Chondrocyte (in vitro differentiated cells): ENCODE results near the gene MAPK8. TPM values are rescaled to one million over a fixed set of nuclear protein-coding genes. Genes with fewer than 3 reads are reported as not detected.

Experiments
- DNase-seq: peaks from one replicate; pipeline ENCODE4 v3.0.0; 2021; ENCODE audit warnings: mixed read lengths, low spot score
- H3K27ac Mint-ChIP-seq: one replicate; pipeline ENCODE4 v1.8.0; 2021; ENCODE audit warnings: mild to moderate bottlenecking, moderate library complexity, mixed read lengths; ENCODE audit not compliant: unreplicated experiment
- H3K27me3 Mint-ChIP-seq: 2 replicates; pipeline ENCODE4 v1.8.0; 2021; ENCODE audit warnings: low read depth, mixed read lengths
- H3K36me3 Mint-ChIP-seq: 2 replicates; pipeline ENCODE4 v1.8.0; 2021; ENCODE audit warnings: low read depth, mixed read lengths
- H3K4me1 Mint-ChIP-seq: 2 replicates; pipeline ENCODE4 v1.8.0; 2021; ENCODE audit warnings: low read depth, mild to moderate bottlenecking, mixed read lengths
- H3K4me3 Mint-ChIP-seq: one replicate; pipeline ENCODE4 v1.8.0; 2021; ENCODE audit warnings: mild to moderate bottlenecking, moderate library complexity, mixed read lengths; ENCODE audit not compliant: unreplicated experiment
- H3K9me3 Mint-ChIP-seq: 2 replicates; pipeline ENCODE4 v1.8.0; 2021; ENCODE audit warnings: low read depth, mixed read lengths
- CTCF ChIP-seq: fragments of 200-600 bp; sonication (generic); IDR thresholded peaks from 2 replicates; pipeline ENCODE4 v1.5.0; 2021; ENCODE audit warnings: antibody characterized with exemption, mild to moderate bottlenecking, moderate library complexity
- total RNA-seq: library from RNA; stranded (reverse); gene quantifications from 3 replicates; pipeline ENCODE4 v1.2.1, GENCODE V29; 2021

The MAPK8 gene
- total RNA-seq, 1 donor from 2014 or later = 43.4 TPM

GRCh38 chr10:48324580-48324979, 18.1 kb downstream of the MAPK8 start:
- H3K36me3 Mint-ChIP-seq = no peaks in the 10 kb centered on the region
- no peaks in the 10 kb centered on the region for H3K27me3 Mint-ChIP-seq
- TF ChIP-seq CTCF = no peak
- no peak overlapping the region for H3K27ac Mint-ChIP-seq
- no peaks in the 10 kb centered on the region for H3K9me3 Mint-ChIP-seq
- peaks cover 16% of the 10 kb centered on the region for H3K4me1 Mint-ChIP-seq
- H3K4me3 Mint-ChIP-seq = no peak overlapping the region
- DNase-seq = no peak

GRCh38 chr10:48330269-48330668, 23.8 kb downstream of the MAPK8 start:
- DNase-seq = no peak
- H3K9me3 Mint-ChIP-seq = peaks cover 22% of the 10 kb centered on the region
- H3K4me1 Mint-ChIP-seq = peaks cover 6% of the 10 kb centered on the region
- TF ChIP-seq CTCF = no peak
- no peak overlapping the region for H3K27ac Mint-ChIP-seq
- peaks cover 20% of the 10 kb centered on the region for H3K36me3 Mint-ChIP-seq
- no peaks in the 10 kb centered on the region for H3K27me3 Mint-ChIP-seq
- H3K4me3 Mint-ChIP-seq = no peak overlapping the region

GRCh38 chr10:48331436-48331835, 25.0 kb downstream of the MAPK8 start:
- TF ChIP-seq CTCF = no peak
- Mint-ChIP-seq H3K4me1 (peaks cover 6% of the 10 kb centered on the region), H3K36me3 (peaks cover 20% of the 10 kb centered on the region), H3K9me3 (peaks cover 22% of the 10 kb centered on the region), H3K27me3 (no peaks in the 10 kb centered on the region), H3K27ac (no peak overlapping the region), H3K4me3 (no peak overlapping the region)
- no peak for DNase-seq

GRCh38 chr10:48332166-48332870, 25.8 kb downstream of the MAPK8 start:
- H3K36me3 Mint-ChIP-seq = peaks cover 23% of the 10 kb centered on the region
- TF ChIP-seq CTCF = no peak

GRCh38 chr10:48332871-48333216, 26.4 kb downstream of the MAPK8 start:
- Mint-ChIP-seq H3K27ac (no peak overlapping the region), H3K36me3 (peaks cover 23% of the 10 kb centered on the region), H3K4me1 (peaks cover 6% of the 10 kb centered on the region), H3K4me3 (no peak overlapping the region), H3K9me3 (peaks cover 22% of the 10 kb centered on the region), H3K27me3 (no peaks in the 10 kb centered on the region)
- no peak for TF ChIP-seq CTCF
- DNase-seq = no peak

More at GRCh38 chr10:48332166-48332870, 25.8 kb downstream of the MAPK8 start:
- Mint-ChIP-seq H3K27ac (no peak overlapping the region), H3K27me3 (no peaks in the 10 kb centered on the region), H3K4me3 (no peak overlapping the region), H3K9me3 (peaks cover 22% of the 10 kb centered on the region), H3K4me1 (peaks cover 6% of the 10 kb centered on the region)
- DNase-seq = no peak
